ENCODE results near the gene ELAVL1.

GRCh38 chr19:7915250-7916102 is 90.0 kb downstream of the ELAVL1 start:
- TF ChIP-seq EZH2 (IDR thresholded peaks at IDR 0.05; ENCODE audit: insufficient read depth, low read length): no peak
- no peak for TF ChIP-seq CTCF (IDR thresholded peaks at IDR 0.05; ENCODE audit: insufficient read depth, low read depth, low read length)
